Measurements from ENCODE around the gene TSPY10.
"Not testable (repeated sequence)": the region's sequence is repeated elsewhere in the genome, so short reads cannot be mapped to it uniquely, and the experiment has no call there.

Gene TSPY10, protein sequence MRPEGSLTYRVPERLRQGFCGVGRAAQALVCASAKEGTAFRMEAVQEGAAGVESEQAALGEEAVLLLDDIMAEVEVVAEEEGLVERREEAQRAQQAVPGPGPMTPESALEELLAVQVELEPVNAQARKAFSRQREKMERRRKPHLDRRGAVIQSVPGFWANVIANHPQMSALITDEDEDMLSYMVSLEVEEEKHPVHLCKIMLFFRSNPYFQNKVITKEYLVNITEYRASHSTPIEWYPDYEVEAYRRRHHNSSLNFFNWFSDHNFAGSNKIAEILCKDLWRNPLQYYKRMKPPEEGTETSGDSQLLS

DNA sequence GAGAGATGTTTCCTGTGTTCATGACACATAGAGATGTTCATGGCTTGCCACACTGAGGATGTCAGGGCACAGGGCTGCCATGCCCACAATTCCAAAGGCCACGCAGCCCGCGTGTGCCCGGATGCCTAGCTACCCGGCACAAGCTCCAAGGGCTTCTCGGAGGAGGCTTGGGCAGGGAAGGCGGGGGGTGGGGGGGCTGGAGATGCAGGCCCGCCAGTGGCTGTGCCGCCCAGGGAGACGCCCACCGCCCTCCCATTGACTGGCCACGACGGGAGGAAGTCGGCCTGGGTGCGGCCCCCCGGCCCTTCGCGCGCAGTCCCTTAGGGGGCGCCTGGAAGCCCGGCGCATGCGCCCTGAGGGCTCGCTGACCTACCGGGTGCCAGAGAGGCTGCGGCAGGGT lies at the start of gene TSPY10:
TSPY10 (plus strand) TSS at position 301 of the 400 bp plus-strand sequence; CDS start at position 347, 46 bp downstream.
- not testable (repeated sequence) for DNase-seq (ENCODE audit: low spot score)

DNA sequence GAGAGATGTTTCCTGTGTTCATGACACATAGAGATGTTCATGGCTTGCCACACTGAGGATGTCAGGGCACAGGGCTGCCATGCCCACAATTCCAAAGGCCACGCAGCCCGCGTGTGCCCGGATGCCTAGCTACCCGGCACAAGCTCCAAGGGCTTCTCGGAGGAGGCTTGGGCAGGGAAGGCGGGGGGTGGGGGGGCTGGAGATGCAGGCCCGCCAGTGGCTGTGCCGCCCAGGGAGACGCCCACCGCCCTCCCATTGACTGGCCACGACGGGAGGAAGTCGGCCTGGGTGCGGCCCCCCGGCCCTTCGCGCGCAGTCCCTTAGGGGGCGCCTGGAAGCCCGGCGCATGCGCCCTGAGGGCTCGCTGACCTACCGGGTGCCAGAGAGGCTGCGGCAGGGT lies 40.7 kb upstream of the TSPY10 start, which contains the start of gene TSPY9:
TSPY9 (plus strand) TSS at position 301 of the 400 bp plus-strand sequence; CDS start at position 347, 46 bp downstream.
- not testable (repeated sequence) for DNase-seq (ENCODE audit: low spot score)

DNA sequence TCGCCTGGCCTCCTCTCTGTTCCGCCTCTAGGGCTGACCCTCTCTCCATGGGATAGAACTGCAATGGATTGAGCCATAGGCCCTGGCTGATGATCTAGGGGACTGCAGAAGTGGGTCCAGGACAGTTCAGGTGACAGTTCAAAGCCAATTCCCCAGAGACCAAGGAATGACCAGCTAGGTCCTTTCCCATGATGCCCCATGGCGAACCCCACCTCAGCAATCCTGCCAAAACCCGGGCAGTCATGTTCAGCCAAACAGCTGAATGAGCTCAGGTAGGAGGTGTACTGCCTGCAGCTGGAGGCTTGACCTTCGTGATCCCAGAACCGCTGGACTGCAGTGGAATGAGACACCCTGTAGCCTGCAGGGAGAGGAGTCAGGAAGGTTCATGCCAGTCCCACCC lies 23.3 kb upstream of the TSPY10 start:
- DNase-seq (ENCODE audit: low spot score), result not testable (repeated sequence)

DNA sequence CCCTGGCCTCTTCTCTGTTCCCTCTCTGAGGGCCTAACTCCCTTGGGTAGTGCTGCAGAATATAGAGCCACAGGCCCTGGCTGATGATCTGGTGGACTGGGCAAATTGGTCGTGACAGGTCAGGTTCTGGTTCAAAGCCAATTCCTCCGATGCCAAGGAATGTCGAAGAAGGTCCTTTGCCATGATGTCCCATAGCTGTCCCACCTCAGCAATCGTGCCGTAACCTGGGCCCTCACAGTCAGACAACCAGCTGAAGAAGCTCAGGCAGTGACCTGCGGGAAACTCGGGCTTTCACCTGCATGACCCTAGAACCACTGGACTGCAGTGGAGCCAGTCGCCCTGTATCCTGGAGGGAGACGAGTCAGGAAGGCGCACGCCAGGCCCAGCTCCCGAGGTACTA lies 11.4 kb upstream of the TSPY10 start:
- not testable (repeated sequence) for DNase-seq (ENCODE audit: low spot score)
